Fibroblast of pulmonary artery (primary cell): ENCODE results near the gene NKAIN2.

Experiments
- DNase-seq: peaks from one replicate; pipeline ENCODE4 v3.0.0-alpha.2; 2010; ENCODE audit warnings: low read depth
- H3K4me3 ChIP-seq: replicated peaks from 2 replicates; pipeline ENCODE4 v1.5.1; 2011; ENCODE audit warnings: low read depth, mild to moderate bottlenecking, control low read depth, low read length, moderate library complexity
- TF ChIP-seq, protein P1 (sequence below): IDR thresholded peaks from 2 replicates; pipeline ENCODE4 v1.5.1; 2011; ENCODE audit warnings: mild to moderate bottlenecking, control low read depth, low read length, inconsistent platforms; ENCODE audit errors: missing control alignments

The NKAIN2 gene

DNA sequence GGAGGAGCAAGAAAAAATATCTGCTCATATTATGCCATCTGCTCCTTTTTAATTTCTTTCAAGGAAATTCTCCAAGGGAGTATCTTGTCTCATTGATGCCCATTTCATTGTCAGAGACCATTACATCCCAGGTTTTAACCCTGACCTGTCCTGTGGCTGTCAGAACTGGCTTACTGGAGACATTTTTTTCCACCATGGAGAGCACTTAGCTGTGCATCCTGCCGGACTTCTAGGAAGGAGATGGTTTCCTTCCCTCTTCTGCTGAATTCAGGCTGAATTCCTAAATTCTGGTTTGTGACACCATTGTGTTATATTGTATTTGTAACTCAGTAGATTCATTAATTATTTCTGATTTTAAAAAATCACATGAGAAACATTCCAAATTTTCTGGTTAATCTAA, 70.3 kb downstream of the NKAIN2 start:
- TF ChIP-seq, protein P1, sequence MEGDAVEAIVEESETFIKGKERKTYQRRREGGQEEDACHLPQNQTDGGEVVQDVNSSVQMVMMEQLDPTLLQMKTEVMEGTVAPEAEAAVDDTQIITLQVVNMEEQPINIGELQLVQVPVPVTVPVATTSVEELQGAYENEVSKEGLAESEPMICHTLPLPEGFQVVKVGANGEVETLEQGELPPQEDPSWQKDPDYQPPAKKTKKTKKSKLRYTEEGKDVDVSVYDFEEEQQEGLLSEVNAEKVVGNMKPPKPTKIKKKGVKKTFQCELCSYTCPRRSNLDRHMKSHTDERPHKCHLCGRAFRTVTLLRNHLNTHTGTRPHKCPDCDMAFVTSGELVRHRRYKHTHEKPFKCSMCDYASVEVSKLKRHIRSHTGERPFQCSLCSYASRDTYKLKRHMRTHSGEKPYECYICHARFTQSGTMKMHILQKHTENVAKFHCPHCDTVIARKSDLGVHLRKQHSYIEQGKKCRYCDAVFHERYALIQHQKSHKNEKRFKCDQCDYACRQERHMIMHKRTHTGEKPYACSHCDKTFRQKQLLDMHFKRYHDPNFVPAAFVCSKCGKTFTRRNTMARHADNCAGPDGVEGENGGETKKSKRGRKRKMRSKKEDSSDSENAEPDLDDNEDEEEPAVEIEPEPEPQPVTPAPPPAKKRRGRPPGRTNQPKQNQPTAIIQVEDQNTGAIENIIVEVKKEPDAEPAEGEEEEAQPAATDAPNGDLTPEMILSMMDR = no peak
- H3K4me3 ChIP-seq = no peak overlapping the region

DNA sequence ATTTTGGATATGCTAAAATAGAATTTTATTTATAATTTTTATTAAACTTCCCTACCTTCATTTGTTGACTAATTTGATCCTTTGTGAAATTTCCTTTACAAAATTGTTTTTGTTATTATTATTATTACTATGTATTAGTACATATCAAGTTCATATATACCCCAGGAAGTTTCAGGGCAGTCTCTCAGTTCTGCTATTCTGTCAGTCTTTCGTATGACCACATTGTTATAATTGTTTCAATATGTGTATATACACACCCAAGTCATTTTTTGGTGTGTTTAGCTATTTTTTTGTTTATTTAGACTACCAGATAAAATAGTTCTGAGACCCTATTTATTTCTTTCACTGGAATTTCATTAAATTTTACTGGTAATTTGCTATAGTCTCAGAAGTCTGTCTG, 72.1 kb downstream of the NKAIN2 start:
- TF ChIP-seq, protein P1 = no peak
- no peak overlapping the region for H3K4me3 ChIP-seq
- DNase-seq = no peak

More for the DNA sequence above, 70.3 kb downstream of the NKAIN2 start:
- DNase-seq = no peak

DNA sequence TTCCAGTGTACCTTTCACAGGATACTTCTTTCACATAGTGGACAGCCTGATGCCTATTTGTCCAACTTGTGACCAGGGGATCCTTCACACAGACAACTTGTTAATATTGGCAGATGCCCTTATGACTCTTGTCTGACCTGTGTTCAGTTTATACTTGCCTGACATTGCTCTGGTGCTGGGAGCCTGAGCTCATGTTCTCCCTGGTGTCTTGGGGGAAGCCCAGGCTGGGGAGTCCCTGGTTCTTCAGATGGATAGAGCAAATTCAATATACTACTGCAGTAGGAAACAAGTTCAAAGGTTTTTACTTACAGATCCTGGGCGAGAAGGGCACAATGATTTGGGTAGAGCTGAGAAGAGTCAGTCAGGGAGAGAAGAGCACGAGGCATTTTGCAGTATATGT, 76.1 kb downstream of the NKAIN2 start:
- TF ChIP-seq, protein P1 = no peak
- no peak for DNase-seq

DNA sequence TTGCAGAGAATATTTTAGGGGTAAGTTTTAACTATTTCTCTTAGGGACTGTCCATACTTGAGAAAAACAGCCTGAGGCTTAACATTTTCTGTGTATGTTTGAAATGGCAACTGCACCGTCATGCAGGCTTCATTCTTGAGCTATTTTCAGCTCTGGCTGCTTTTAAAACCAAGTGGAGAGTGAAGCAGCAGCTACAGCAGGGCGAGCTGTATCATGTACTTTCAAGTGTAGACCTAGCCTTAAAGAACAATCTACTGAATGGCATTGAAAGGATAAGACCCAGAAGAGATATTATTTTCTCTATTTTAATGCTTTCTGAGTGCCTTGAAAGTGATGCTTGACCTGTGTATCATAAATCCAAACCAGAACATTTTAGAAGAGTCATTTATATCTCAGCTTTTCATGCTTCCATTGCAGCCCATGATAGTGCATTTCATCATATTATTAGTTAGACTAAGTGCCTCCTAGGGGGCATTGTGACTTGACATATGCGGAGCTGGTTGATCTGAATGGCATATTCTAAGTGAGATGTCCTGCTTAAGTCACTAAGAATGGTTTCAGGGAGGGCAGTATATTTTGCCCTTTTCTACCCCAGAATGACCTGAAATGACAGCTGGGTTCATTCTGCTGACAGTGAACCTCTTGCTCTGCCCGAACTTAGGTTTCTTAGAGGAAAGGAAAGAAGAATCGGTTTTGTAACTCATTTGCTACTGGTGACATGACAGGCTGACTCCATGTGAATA, 85.3 kb downstream of the NKAIN2 start:
- no peak overlapping the region for H3K4me3 ChIP-seq
- TF ChIP-seq, protein P1 = no peak
- DNase-seq = no peak

More for the DNA sequence above, 76.1 kb downstream of the NKAIN2 start:
- H3K4me3 ChIP-seq = no peak overlapping the region

DNA sequence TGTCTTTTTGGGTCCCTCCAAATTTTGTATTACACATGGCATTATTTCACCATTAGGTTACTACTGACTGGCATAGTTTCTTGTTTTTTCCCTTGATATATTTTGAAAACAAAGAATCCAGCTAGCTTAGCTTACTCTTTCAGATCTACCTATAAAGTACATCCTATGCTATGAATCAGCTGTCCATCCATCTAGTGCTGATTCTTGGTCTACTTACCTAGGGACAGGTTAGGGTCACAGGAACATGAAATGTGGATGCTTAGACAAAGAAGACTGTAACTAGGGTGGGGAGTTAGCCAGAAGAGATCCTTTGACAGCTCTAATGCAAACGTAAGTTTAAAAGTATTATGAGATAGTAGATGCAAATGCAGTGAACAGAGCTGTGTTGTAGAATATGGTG, 91.7 kb downstream of the NKAIN2 start:
- TF ChIP-seq, protein P1 = no peak
- no peak for DNase-seq
- H3K4me3 ChIP-seq = no peak overlapping the region

DNA sequence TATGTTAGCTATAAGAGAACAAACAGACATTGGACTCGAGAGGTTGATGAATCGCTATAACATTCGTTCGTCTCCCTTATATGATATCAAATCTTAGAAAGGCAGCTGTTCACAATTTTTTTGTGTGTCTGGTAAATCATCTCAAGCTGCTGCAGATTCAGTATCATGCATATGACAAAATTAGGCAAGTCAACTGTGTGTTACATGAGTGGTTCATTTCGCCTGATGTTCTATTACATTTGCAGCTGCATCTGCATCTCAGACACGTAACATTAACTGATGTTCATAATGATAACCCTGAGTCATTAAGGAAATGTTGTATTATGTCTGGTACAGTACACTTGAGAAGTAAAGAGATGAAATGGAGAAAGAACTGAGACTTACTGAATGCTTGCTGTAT, 92.1 kb downstream of the NKAIN2 start:
- DNase-seq = no peak
- H3K4me3 ChIP-seq = no peak overlapping the region
- TF ChIP-seq, protein P1 = no peak

DNA sequence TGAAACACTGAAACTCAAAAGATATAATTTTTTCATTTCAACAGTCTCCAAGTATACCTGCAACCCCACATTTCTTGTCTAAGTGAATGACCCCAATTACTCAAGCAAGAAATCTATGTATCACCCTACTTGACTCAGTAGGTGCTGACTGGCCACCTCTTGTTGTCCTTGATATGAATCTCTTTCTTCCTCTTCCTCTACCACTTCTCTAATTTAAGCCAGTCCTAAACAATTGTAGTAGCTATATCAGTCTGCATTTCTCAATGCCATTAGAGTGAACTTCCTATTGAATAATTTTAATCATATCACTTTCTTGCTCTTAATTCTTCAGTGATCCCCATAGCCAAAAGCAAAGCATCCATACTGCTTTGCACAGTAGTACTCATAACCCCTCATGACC, 93.2 kb downstream of the NKAIN2 start:
- no peak overlapping the region for H3K4me3 ChIP-seq
- TF ChIP-seq, protein P1 = no peak
- no peak for DNase-seq
